H9 (cell line): ENCODE results near the gene EHBP1L1. TPM values are rescaled to one million over a fixed set of nuclear protein-coding genes. Genes with fewer than 3 reads are reported as not detected.

Experiments used
- DNase-seq: peaks from one replicate; pipeline ENCODE4 v3.0.0-alpha.2; 2017
- H2AFZ ChIP-seq: one replicate; pipeline ENCODE4 v1.6.1; 2013; ENCODE audit warnings: mild to moderate bottlenecking, low read length, control low read depth, moderate library complexity
- H2AK5ac ChIP-seq: 2 replicates; pipeline ENCODE4 v1.6.1; 2013; ENCODE audit warnings: low read length, control low read depth, mixed read lengths; ENCODE audit not compliant: insufficient read length
- H2BK120ac ChIP-seq: one replicate; pipeline ENCODE4 v1.6.1; 2013; ENCODE audit warnings: low read depth, mild to moderate bottlenecking, low read length, control low read depth, inconsistent platforms; ENCODE audit not compliant: poor library complexity, severe bottlenecking
- H2BK12ac ChIP-seq: 2 replicates; pipeline ENCODE4 v1.6.1; 2013; ENCODE audit warnings: low read length, control low read depth, mixed read lengths, low read depth; ENCODE audit not compliant: insufficient read length
- H2BK15ac ChIP-seq: 2 replicates; pipeline ENCODE4 v1.6.1; 2013; ENCODE audit warnings: low read depth, low read length, control low read depth
- H2BK20ac ChIP-seq: one replicate; pipeline ENCODE4 v1.6.1; 2013; ENCODE audit warnings: low read depth, mild to moderate bottlenecking, low read length, control low read depth, inconsistent platforms; ENCODE audit not compliant: poor library complexity, severe bottlenecking
- H2BK5ac ChIP-seq: 2 replicates; pipeline ENCODE4 v1.6.1; 2013; ENCODE audit warnings: low read length, control low read depth, mixed read lengths; ENCODE audit not compliant: insufficient read length
- H3K14ac ChIP-seq: 2 replicates; pipeline ENCODE4 v1.6.1; 2013; ENCODE audit warnings: low read length, control low read depth; ENCODE audit not compliant: insufficient read depth
- H3K18ac ChIP-seq: 2 replicates; pipeline ENCODE4 v1.6.1; 2013; ENCODE audit warnings: low read depth, mild to moderate bottlenecking, mixed read lengths, low read length, control low read depth; ENCODE audit not compliant: insufficient read length
- H3K23ac ChIP-seq: 2 replicates; pipeline ENCODE4 v1.6.1; 2013; ENCODE audit warnings: low read length, control low read depth, mixed read lengths, low read depth; ENCODE audit not compliant: insufficient read length
- H3K23me2 ChIP-seq: 2 replicates; pipeline ENCODE4 v1.6.1; 2013; ENCODE audit warnings: low read depth, mild to moderate bottlenecking, mixed read lengths, low read length, control low read depth; ENCODE audit not compliant: insufficient read length, poor library complexity, severe bottlenecking
- H3K27ac ChIP-seq: 2 replicates; pipeline ENCODE4 v1.5.1; 2013; ENCODE audit warnings: low read length, control low read depth, mixed read lengths, low read depth; ENCODE audit not compliant: insufficient read length
- H3K27me3 ChIP-seq: 2 replicates; pipeline ENCODE4 v1.6.1; 2013; ENCODE audit warnings: low read length, control low read depth, inconsistent platforms; ENCODE audit not compliant: insufficient read depth
- H3K4ac ChIP-seq: 2 replicates; pipeline ENCODE4 v1.6.1; 2013; ENCODE audit warnings: low read depth, mild to moderate bottlenecking, control low read depth, inconsistent platforms, low read length, moderate library complexity
- H3K4me1 ChIP-seq: 2 replicates; pipeline ENCODE4 v1.6.1; 2013; ENCODE audit warnings: low read length, control low read depth, inconsistent platforms; ENCODE audit not compliant: insufficient read depth
- H3K4me2 ChIP-seq: 2 replicates; pipeline ENCODE4 v1.6.1; 2013; ENCODE audit warnings: low read length, control low read depth, mixed read lengths; ENCODE audit not compliant: insufficient read length, insufficient read depth
- H3K56ac ChIP-seq: 2 replicates; pipeline ENCODE4 v1.6.1; 2013; ENCODE audit warnings: low read depth, mild to moderate bottlenecking, mixed read lengths, low read length, control low read depth; ENCODE audit not compliant: insufficient read length
- H3K79me1 ChIP-seq: 2 replicates; pipeline ENCODE4 v1.6.1; 2013; ENCODE audit warnings: low read depth, mild to moderate bottlenecking, moderate library complexity, low read length, control low read depth, inconsistent platforms; ENCODE audit not compliant: insufficient read depth, poor library complexity, severe bottlenecking
- H3K79me2 ChIP-seq: 2 replicates; pipeline ENCODE4 v1.6.1; 2013; ENCODE audit warnings: low read length, control low read depth, inconsistent platforms; ENCODE audit not compliant: insufficient read depth
- H3K9ac ChIP-seq: 2 replicates; pipeline ENCODE4 v1.6.1; 2013; ENCODE audit warnings: low read length, control low read depth, mixed read lengths; ENCODE audit not compliant: insufficient read length; ENCODE audit errors: extremely low read depth
- H3K9me3 ChIP-seq: one replicate; pipeline ENCODE4 v1.6.1; 2013; ENCODE audit warnings: low read depth, low read length, inconsistent platforms; ENCODE audit not compliant: control insufficient read depth
- H3T11ph ChIP-seq: one replicate; pipeline ENCODE4 v1.6.1; 2013; ENCODE audit warnings: mild to moderate bottlenecking, low read length, control low read depth, inconsistent platforms
- H4K20me1 ChIP-seq: one replicate; pipeline ENCODE4 v1.6.1; 2013; ENCODE audit not compliant: control insufficient read depth, insufficient read length, insufficient read depth
- H4K5ac ChIP-seq: 2 replicates; pipeline ENCODE4 v1.6.1; 2013; ENCODE audit warnings: low read depth, mild to moderate bottlenecking, mixed read lengths, low read length, control low read depth; ENCODE audit not compliant: insufficient read length
- H4K8ac ChIP-seq: replicated peaks from 2 replicates; pipeline ENCODE4 v1.6.1; 2013; ENCODE audit warnings: low read length, control low read depth, mixed read lengths, low read depth; ENCODE audit not compliant: insufficient read length
- H4K91ac ChIP-seq: 2 replicates; pipeline ENCODE4 v1.6.1; 2013; ENCODE audit warnings: low read depth, mild to moderate bottlenecking, moderate library complexity, mixed read lengths, low read length, control low read depth; ENCODE audit not compliant: insufficient read length
- H3K27ac Mint-ChIP-seq, 3 experiments: 2 replicates in 2 of 3; 3 replicates in 1 of 3; pipeline ENCODE4 v1.8.0; 2020 to 2021; ENCODE audit warnings: mixed read lengths in 3 of 3, mild to moderate bottlenecking in 1 of 3, moderate library complexity in 1 of 3
- H3K27me3 Mint-ChIP-seq: 2 replicates; pipeline ENCODE4 v1.8.0; 2021; ENCODE audit warnings: low read depth, mild to moderate bottlenecking, moderate library complexity, mixed read lengths
- H3K36me3 Mint-ChIP-seq, 3 experiments: 2 replicates in 2 of 3; 3 replicates in 1 of 3; pipeline ENCODE4 v1.8.0; 2020 to 2021; ENCODE audit warnings: low read depth in 3 of 3, mixed read lengths in 3 of 3; ENCODE audit not compliant: insufficient read depth in 1 of 3
- H3K4me1 Mint-ChIP-seq, 2 experiments: 2 replicates each; pipeline ENCODE4 v1.8.0; 2020; ENCODE audit warnings: mixed read lengths in 2 of 2
- H3K4me3 Mint-ChIP-seq, 2 experiments: 2 replicates in 1 of 2; 3 replicates in 1 of 2; pipeline ENCODE4 v1.8.0; 2020 to 2021; ENCODE audit warnings: mild to moderate bottlenecking in 2 of 2, mixed read lengths in 2 of 2, moderate library complexity in 1 of 2
- H3K9me3 Mint-ChIP-seq, 2 experiments: 2 replicates in 1 of 2; 3 replicates in 1 of 2; pipeline ENCODE4 v1.8.0; 2020; ENCODE audit warnings: mild to moderate bottlenecking in 2 of 2, mixed read lengths in 2 of 2, moderate library complexity in 1 of 2
- CTCF ChIP-seq: fragments of 200-600 bp; sonication (generic); conservative IDR thresholded peaks from 3 replicates; pipeline ENCODE4 v1.8.0; 2021; ENCODE audit warnings: antibody characterized with exemption, mild to moderate bottlenecking
- WGBS: extraction: QIAGEN DNeasy Blood & Tissue Kit; methylation state at CpG from one replicate; pipeline ENCODE4 v1.1.7; 2013; ENCODE audit warnings: missing lambda C conversion rate, low lambda C conversion rate, mixed read lengths; ENCODE audit not compliant: insufficient read length; ENCODE audit errors: extremely low coverage; 5-methylcytosine and 5-hydroxymethylcytosine counted together
- total RNA-seq: library from RNA; stranded (reverse); gene quantifications from 2 replicates; pipeline ENCODE4 v1.2.1, GENCODE V29; 2021

EHBP1L1 gene
- total RNA-seq, 1 experiment from 2014 or later, result 13.8 TPM

GRCh38 chr11:65627202-65627601, 51.3 kb downstream of the EHBP1L1 start:
- Histone ChIP-seq H3K4ac (no peak overlapping the region), H4K91ac (no peak overlapping the region), H3K27me3 (no peaks in the 10 kb centered on the region), H2BK20ac (no peak overlapping the region), H2BK120ac (no peak overlapping the region), H3K18ac (no peak overlapping the region), H3K56ac (no peak overlapping the region), H4K5ac (no peak overlapping the region), H2BK12ac (no peak overlapping the region), H3K27ac (no peak overlapping the region), H3K23me2 (no peaks in the 10 kb centered on the region), H3K79me2 (no peaks in the 10 kb centered on the region), H2AFZ (no peak overlapping the region), H2AK5ac (no peak overlapping the region), H2BK5ac (no peak overlapping the region), H3K14ac (no peak overlapping the region), H3K23ac (no peak overlapping the region), H4K20me1 (no peaks in the 10 kb centered on the region), H3K79me1 (no peaks in the 10 kb centered on the region), H3K9me3 (no peaks in the 10 kb centered on the region), H3K4me1 (no peaks in the 10 kb centered on the region), H2BK15ac (no peak overlapping the region), H3K9ac (no peak overlapping the region), H4K8ac (no peak overlapping the region), H3T11ph (no peak overlapping the region), H3K4me2 (no peak overlapping the region)
- H3K4me3 Mint-ChIP-seq, result no peak overlapping the region
- no peak for DNase-seq
- H3K36me3 Mint-ChIP-seq, result peaks cover 17 to 80% (median 67%) of the 10 kb centered on the region in 3 experiments; a peak in 6 of 7 replicates
- H3K27me3 Mint-ChIP-seq, result no peaks in the 10 kb centered on the region
- no peak overlapping the region for H3K27ac Mint-ChIP-seq
- H3K9me3 Mint-ChIP-seq, result no peaks in the 10 kb centered on the region
- no peak for TF ChIP-seq CTCF
- no peaks in the 10 kb centered on the region for H3K4me1 Mint-ChIP-seq
- WGBS, result no CpG with 5 or more reads among the region's 13 CpGs
